Hepatocyte (in vitro differentiated cells): ENCODE measurements around the gene B4GALNT4. TPM values are rescaled to one million over a fixed set of nuclear protein-coding genes. Genes with fewer than 3 reads are reported as not detected.

Experiments
- DNase-seq: peaks from one replicate; pipeline ENCODE4 v3.0.0-alpha.2; 2016; ENCODE audit warnings: low spot score
- H2AFZ ChIP-seq: fragments of 200-600 bp; sonication (generic); 2 replicates; pipeline ENCODE4 v1.6.0; 2016; ENCODE audit warnings: antibody characterized with exemption, mild to moderate bottlenecking
- H3K27ac ChIP-seq: fragments of 200-600 bp; sonication (generic); 2 replicates; pipeline ENCODE4 v1.5.1; 2016; ENCODE audit warnings: mild to moderate bottlenecking
- H3K27me3 ChIP-seq: fragments of 200-600 bp; sonication (generic); 2 replicates; pipeline ENCODE4 v1.6.1; 2016
- H3K36me3 ChIP-seq: fragments of 200-600 bp; sonication (generic); replicated peaks from 2 replicates; pipeline ENCODE4 v1.5.1; 2016; ENCODE audit warnings: low read depth; ENCODE audit not compliant: insufficient read depth
- H3K4me1 ChIP-seq: fragments of 200-600 bp; sonication (generic); 2 replicates; pipeline ENCODE4 v1.5.1; 2016; ENCODE audit warnings: mild to moderate bottlenecking, moderate library complexity; ENCODE audit not compliant: insufficient read depth
- H3K4me2 ChIP-seq: fragments of 200-600 bp; sonication (generic); 2 replicates; pipeline ENCODE4 v1.6.0; 2016
- H3K4me3 ChIP-seq: fragments of 200-600 bp; sonication (generic); 2 replicates; pipeline ENCODE4 v1.5.1; 2016; ENCODE audit warnings: mild to moderate bottlenecking
- H3K79me2 ChIP-seq: fragments of 200-600 bp; sonication (generic); 2 replicates; pipeline ENCODE4 v1.6.0; 2017; ENCODE audit warnings: mild to moderate bottlenecking
- H3K9me2 ChIP-seq: fragments of 200-600 bp; sonication (generic); replicated peaks from 2 replicates; pipeline ENCODE4 v1.6.0; 2017; ENCODE audit warnings: mild to moderate bottlenecking; ENCODE audit not compliant: insufficient read depth
- H3K9me3 ChIP-seq: fragments of 200-600 bp; sonication (generic); 2 replicates; pipeline ENCODE4 v1.5.1; 2016; ENCODE audit warnings: low read depth, mild to moderate bottlenecking
- H4K20me1 ChIP-seq: fragments of 200-600 bp; sonication (generic); 2 replicates; pipeline ENCODE4 v1.6.0; 2016; ENCODE audit warnings: mild to moderate bottlenecking; ENCODE audit not compliant: insufficient read depth, poor library complexity, severe bottlenecking
- EZH2 ChIP-seq: fragments of 200-600 bp; sonication (generic); IDR thresholded peaks from 2 replicates; pipeline ENCODE4 v1.6.1; 2016; ENCODE audit warnings: antibody characterized with exemption, mild to moderate bottlenecking, borderline replicate concordance
- EZH2phosphoT487 ChIP-seq: fragments of 200-600 bp; sonication (generic); IDR thresholded peaks from one replicate; pipeline ENCODE4 v1.6.1; 2018; ENCODE audit warnings: antibody characterized with exemption, mild to moderate bottlenecking, low read depth, moderate library complexity; ENCODE audit not compliant: unreplicated experiment, severe bottlenecking
- WGBS: methylation state at CpG from one replicate; pipeline ENCODE4 v1.1.6; 2016; ENCODE audit warnings: low lambda C conversion rate; ENCODE audit errors: missing lambda C conversion rate; 5-methylcytosine and 5-hydroxymethylcytosine counted together
- polyA plus RNA-seq: library from polyadenylated mRNA; unstranded; fragments of >200 nt; fragmentation: Nextera tagmentation; extraction: Ambion mirVana; gene quantifications from 2 replicates; pipeline ENCODE4 v1.2.1, GENCODE V29; 2016
- total RNA-seq: library from RNA; depleted of rRNA; stranded (reverse); fragments of >200 nt; gene quantifications from 2 replicates; pipeline ENCODE4 v1.2.3, GENCODE V29; 2014
- TF ChIP-seq, protein P1 (sequence below): fragments of 200-600 bp; sonication (generic); IDR thresholded peaks from 2 replicates; pipeline ENCODE4 v1.5.1; 2016; ENCODE audit warnings: antibody characterized with exemption, mild to moderate bottlenecking; ENCODE audit not compliant: poor library complexity

B4GALNT4 gene
- total and polyA plus RNA-seq, 2 experiments from 2014 or later = 30.0 to 38.8 TPM

DNA sequence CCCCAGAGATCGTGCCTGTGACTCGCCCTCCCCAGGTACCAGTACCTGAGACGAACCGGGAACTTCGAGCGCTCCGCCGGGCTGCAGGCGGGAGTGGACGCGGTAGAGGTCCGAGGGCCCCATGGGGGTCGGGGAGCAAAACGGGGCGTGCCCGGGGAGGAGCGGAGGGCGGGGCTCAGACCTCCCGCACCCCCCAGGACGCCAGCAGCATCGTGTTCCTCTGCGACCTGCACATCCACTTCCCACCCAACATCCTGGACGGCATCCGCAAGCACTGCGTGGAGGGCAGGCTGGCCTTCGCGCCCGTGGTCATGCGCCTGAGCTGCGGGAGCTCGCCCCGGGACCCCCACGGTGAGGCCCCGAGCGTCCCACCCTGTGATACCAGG lies 10.8 kb downstream of the B4GALNT4 start:
- H3K79me2 ChIP-seq = no peaks in the 10 kb centered on the region
- H4K20me1 ChIP-seq = no peaks in the 10 kb centered on the region
- H3K4me1 ChIP-seq = no peaks in the 10 kb centered on the region
- H3K27ac ChIP-seq = no peak overlapping the region
- no peak overlapping the region for H2AFZ ChIP-seq
- 98% methylated on average over 17 of the region's 35 CpGs for WGBS
- no peak for TF ChIP-seq EZH2
- no peak for TF ChIP-seq EZH2phosphoT487
- TF ChIP-seq, protein P1, sequence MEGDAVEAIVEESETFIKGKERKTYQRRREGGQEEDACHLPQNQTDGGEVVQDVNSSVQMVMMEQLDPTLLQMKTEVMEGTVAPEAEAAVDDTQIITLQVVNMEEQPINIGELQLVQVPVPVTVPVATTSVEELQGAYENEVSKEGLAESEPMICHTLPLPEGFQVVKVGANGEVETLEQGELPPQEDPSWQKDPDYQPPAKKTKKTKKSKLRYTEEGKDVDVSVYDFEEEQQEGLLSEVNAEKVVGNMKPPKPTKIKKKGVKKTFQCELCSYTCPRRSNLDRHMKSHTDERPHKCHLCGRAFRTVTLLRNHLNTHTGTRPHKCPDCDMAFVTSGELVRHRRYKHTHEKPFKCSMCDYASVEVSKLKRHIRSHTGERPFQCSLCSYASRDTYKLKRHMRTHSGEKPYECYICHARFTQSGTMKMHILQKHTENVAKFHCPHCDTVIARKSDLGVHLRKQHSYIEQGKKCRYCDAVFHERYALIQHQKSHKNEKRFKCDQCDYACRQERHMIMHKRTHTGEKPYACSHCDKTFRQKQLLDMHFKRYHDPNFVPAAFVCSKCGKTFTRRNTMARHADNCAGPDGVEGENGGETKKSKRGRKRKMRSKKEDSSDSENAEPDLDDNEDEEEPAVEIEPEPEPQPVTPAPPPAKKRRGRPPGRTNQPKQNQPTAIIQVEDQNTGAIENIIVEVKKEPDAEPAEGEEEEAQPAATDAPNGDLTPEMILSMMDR = no peak
- no peaks in the 10 kb centered on the region for H3K9me3 ChIP-seq
- H3K9me2 ChIP-seq = no peaks in the 10 kb centered on the region
- no peaks in the 10 kb centered on the region for H3K36me3 ChIP-seq
- DNase-seq = no peak
- H3K4me3 ChIP-seq = no peak overlapping the region
- H3K4me2 ChIP-seq = no peak overlapping the region
- H3K27me3 ChIP-seq = no peaks in the 10 kb centered on the region

DNA sequence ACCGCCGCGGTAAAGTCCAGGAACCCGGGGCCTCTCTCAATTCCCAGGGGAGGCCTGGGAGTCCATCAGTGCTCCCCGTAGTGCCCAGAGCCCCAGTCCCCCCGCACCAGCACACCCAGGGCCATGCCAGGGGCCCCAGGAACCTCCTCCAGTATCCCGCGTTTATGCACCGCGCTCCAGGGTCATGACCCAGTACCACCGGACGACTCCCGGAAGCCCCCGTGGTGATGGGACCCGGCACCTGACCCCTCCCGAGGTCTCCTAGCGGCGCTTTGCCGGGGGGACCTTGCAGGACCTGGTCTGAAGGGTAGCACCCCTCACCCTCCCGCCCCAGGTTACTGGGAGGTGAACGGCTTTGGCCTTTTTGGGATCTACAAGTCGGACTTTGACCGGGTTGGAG lies 11.2 kb downstream of the B4GALNT4 start:
- 97% methylated on average over 23 of the region's 23 CpGs for WGBS

DNA sequence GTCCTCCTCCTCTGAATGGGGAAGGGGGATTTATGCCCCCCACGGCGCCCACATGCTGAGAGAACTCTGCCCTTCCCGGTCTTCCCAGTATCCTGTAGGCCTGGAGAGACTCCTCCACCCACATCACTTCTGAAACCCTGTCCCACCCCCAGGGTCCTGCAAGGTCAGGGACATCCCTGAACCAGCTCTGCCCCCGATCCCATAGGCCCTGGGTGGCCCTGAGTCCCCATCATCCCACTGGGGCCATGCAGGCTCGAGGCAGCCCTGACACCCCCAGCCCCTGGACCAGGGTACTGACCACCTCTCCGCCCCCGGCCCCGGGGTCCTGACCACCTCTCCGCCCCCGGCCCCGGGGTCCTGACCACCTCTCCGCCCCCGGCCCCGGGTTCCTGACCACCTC lies 11.7 kb downstream of the B4GALNT4 start:
- Histone ChIP-seq H3K27me3 (no peaks in the 10 kb centered on the region), H3K27ac (no peak overlapping the region), H3K4me3 (no peak overlapping the region), H3K36me3 (no peaks in the 10 kb centered on the region), H3K9me3 (no peaks in the 10 kb centered on the region), H3K79me2 (no peaks in the 10 kb centered on the region), H4K20me1 (no peaks in the 10 kb centered on the region), H3K4me2 (no peak overlapping the region), H3K9me2 (no peaks in the 10 kb centered on the region), H2AFZ (no peak overlapping the region), H3K4me1 (no peaks in the 10 kb centered on the region)
- DNase-seq = no peak
- TF ChIP-seq EZH2phosphoT487 = no peak
- 93% methylated on average over 4 of the region's 14 CpGs for WGBS

More for the DNA sequence above, 11.2 kb downstream of the B4GALNT4 start:
- no peaks in the 10 kb centered on the region for H3K4me1 ChIP-seq
- H2AFZ ChIP-seq = no peak overlapping the region
- no peak overlapping the region for H3K27ac ChIP-seq
- H3K27me3 ChIP-seq = no peaks in the 10 kb centered on the region
- no peaks in the 10 kb centered on the region for H3K9me2 ChIP-seq
- H3K4me2 ChIP-seq = no peak overlapping the region
- TF ChIP-seq, protein P1 = no peak
- TF ChIP-seq EZH2 = no peak
- no peak for TF ChIP-seq EZH2phosphoT487
- no peaks in the 10 kb centered on the region for H4K20me1 ChIP-seq
- H3K9me3 ChIP-seq = no peaks in the 10 kb centered on the region
- H3K79me2 ChIP-seq = no peaks in the 10 kb centered on the region
- H3K36me3 ChIP-seq = no peaks in the 10 kb centered on the region
- no peak overlapping the region for H3K4me3 ChIP-seq
- DNase-seq = no peak

DNA sequence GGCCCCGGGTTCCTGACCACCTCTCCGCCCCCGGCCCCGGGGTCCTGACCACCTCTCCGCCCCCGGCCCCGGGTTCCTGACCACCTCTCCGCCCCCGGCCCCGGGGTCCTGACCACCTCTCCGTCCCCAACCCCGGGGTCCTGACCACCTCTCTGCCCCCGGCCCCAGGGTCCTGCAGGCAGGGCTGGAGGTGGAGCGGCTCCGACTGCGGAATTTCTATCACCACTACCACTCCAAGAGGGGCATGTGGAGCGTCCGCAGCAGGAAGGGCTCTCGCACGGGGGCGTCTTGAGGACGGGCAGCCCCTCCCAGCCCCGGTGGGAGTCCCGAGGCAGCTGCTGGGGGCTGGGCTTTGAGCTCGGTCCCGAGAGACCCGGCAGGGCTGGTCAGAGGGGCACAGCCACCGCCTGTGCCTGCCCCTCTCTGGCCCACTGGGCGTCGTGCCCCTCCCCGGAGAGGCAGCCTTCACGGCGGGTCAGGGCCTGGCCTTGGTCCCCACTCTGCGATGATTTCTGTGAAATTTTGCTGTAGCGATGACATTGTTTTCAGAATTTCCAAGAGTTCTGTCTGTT lies 12.3 kb downstream of the B4GALNT4 start:
- no peak for TF ChIP-seq EZH2
- no peak for TF ChIP-seq EZH2phosphoT487
- TF ChIP-seq, protein P1 = no peak
- H3K79me2 ChIP-seq = no peaks in the 10 kb centered on the region
- no peaks in the 10 kb centered on the region for H3K9me2 ChIP-seq
- no peaks in the 10 kb centered on the region for H3K4me1 ChIP-seq
- no peaks in the 10 kb centered on the region for H3K9me3 ChIP-seq
- no peaks in the 10 kb centered on the region for H4K20me1 ChIP-seq
- no peak overlapping the region for H3K27ac ChIP-seq
- H3K4me2 ChIP-seq = no peak overlapping the region
- DNase-seq = no peak
- no peak overlapping the region for H2AFZ ChIP-seq
- H3K27me3 ChIP-seq = no peaks in the 10 kb centered on the region
- H3K4me3 ChIP-seq = no peak overlapping the region
- 98% methylated on average over 16 of the region's 35 CpGs for WGBS
- H3K36me3 ChIP-seq = no peaks in the 10 kb centered on the region
